ENCODE results near the gene KRT83.

GRCh38 chr12:52294803-52295202 is 26.4 kb downstream of the KRT83 start:
- TF ChIP-seq TCF7L2 (IDR thresholded peaks at IDR 0.05; ENCODE audit: low read depth, low read length) = no peak
- no peak for TF ChIP-seq EP300 (IDR thresholded peaks at IDR 0.05; ENCODE audit: low read depth in 2 of 2, low read length in 2 of 2)
- no peak for TF ChIP-seq EP300 (CRISPR knock-in tag; IDR thresholded peaks at IDR 0.05; ENCODE audit: borderline replicate concordance)
- TF ChIP-seq ZNF513 (CRISPR knock-in tag; conservative IDR thresholded peaks at IDR 0.05) = no peak
- TF ChIP-seq MAZ (IDR thresholded peaks at IDR 0.05; ENCODE audit: borderline replicate concordance, low read depth, low read length) = no peak
- no peak for TF ChIP-seq MAZ (CRISPR knock-in tag; IDR thresholded peaks at IDR 0.05; ENCODE audit: low read depth)
- no peak for TF ChIP-seq SETDB1 (CRISPR knock-in tag; IDR thresholded peaks at IDR 0.05; ENCODE audit: borderline replicate concordance)
- no peak for TF ChIP-seq ZNF557 (CRISPR knock-in tag; IDR thresholded peaks at IDR 0.05)
- TF ChIP-seq REST (IDR thresholded peaks at IDR 0.05; ENCODE audit: borderline replicate concordance in 1 of 2, low read depth in 1 of 2, low read length in 2 of 2) = no peak

Data from HepG2 (cell line).